SK-N-SH (cell line): Measurements from ENCODE around the gene TMIGD2. TPM values are rescaled to one million over a fixed set of nuclear protein-coding genes. Genes with fewer than 3 reads are reported as not detected.

Source experiments
- CTCF ChIA-PET: fragments of 300-600, 350-600 bp; formaldehyde crosslinking; extraction: SDS; loops from one replicate; lab custom pipeline; 2021; lab: Yijun Ruan, JAX
- POLR2A ChIA-PET: fragments of 350-600 bp; sonication (Branson Sonifier 250); formaldehyde crosslinking; extraction: SDS; loops from one replicate; lab custom pipeline; 2020; ENCODE audit warnings: antibody characterized with exemption, inconsistent platforms; lab: Yijun Ruan, JAX
- DNase-seq: peaks from one replicate; pipeline ENCODE4 v3.0.0; 2012
- H2AFZ ChIP-seq: fragments of 200-600 bp; sonication (generic); 2 replicates; pipeline ENCODE4 v1.8.1; 2016; ENCODE audit warnings: antibody characterized with exemption, mild to moderate bottlenecking, low read depth
- H3F3A ChIP-seq: fragments of 200-600 bp; sonication (generic); replicated peaks from 2 replicates; pipeline ENCODE3; 2016; ENCODE audit warnings: antibody characterized with exemption, mild to moderate bottlenecking; ENCODE audit not compliant: insufficient read depth
- H3K27ac ChIP-seq, 2 experiments: fragments of 200-500 bp in 1 of 2; fragments of 200-600 bp in 1 of 2; sonication (Bioruptor generic) in 1 of 2; sonication (generic), shearing (Covaris generic) in 1 of 2; 2 replicates each; pipeline versions ENCODE4 v1.5.1 to v1.6.1; 2014 to 2016; ENCODE audit warnings: low read depth in 2 of 2, inconsistent platforms in 1 of 2, low read length in 1 of 2, mild to moderate bottlenecking in 1 of 2, mixed read lengths in 1 of 2
- H3K27me3 ChIP-seq: fragments of 200-600 bp; sonication (generic), shearing (Covaris generic); 2 replicates; pipeline ENCODE4 v1.6.1; 2016; ENCODE audit warnings: mixed run types; ENCODE audit not compliant: insufficient read depth
- H3K36me3 ChIP-seq, 2 experiments: fragments of 200-500 bp in 1 of 2; fragments of 200-600 bp in 1 of 2; sonication (Bioruptor generic) in 1 of 2; sonication (generic) in 1 of 2; replicated peaks in 1 of 2; 2 replicates each; pipeline versions ENCODE3 to v1.5.1; 2014 to 2016; ENCODE audit warnings: low read length in 1 of 2, mild to moderate bottlenecking in 1 of 2; ENCODE audit not compliant: insufficient read depth in 2 of 2, control insufficient read depth in 1 of 2
- H3K4me1 ChIP-seq, 2 experiments: fragments of 200-500 bp in 1 of 2; fragments of 200-600 bp in 1 of 2; sonication (Bioruptor generic) in 1 of 2; sonication (generic), shearing (Covaris generic) in 1 of 2; 2 replicates each; pipeline versions ENCODE4 v1.5.1 to v1.6.1; 2014 to 2016; ENCODE audit warnings: low read depth in 1 of 2, low read length in 1 of 2, mixed run types in 1 of 2; ENCODE audit not compliant: insufficient read depth in 2 of 2, control insufficient read depth in 1 of 2
- H3K4me2 ChIP-seq: fragments of 200-600 bp; sonication (generic), shearing (Covaris generic); 2 replicates; pipeline ENCODE4 v1.6.1; 2017; ENCODE audit warnings: mixed run types
- H3K4me3 ChIP-seq, 2 experiments: fragments of 200-500 bp in 1 of 2; fragments of 200-600 bp in 1 of 2; sonication (Bioruptor generic) in 1 of 2; sonication (generic), shearing (Covaris generic) in 1 of 2; 2 replicates each; pipeline versions ENCODE4 v1.5.1 to v1.8.1; 2014 to 2016; ENCODE audit warnings: low read depth in 2 of 2, inconsistent platforms in 1 of 2, low read length in 1 of 2, mild to moderate bottlenecking in 1 of 2, mixed read lengths in 1 of 2, moderate library complexity in 1 of 2
- H3K79me2 ChIP-seq: fragments of 200-600 bp; sonication (generic); 2 replicates; pipeline ENCODE4 v1.8.1; 2017; ENCODE audit warnings: mild to moderate bottlenecking; ENCODE audit not compliant: insufficient read depth
- H3K9ac ChIP-seq: fragments of 200-600 bp; sonication (generic); 2 replicates; pipeline ENCODE4 v1.6.1; 2017; ENCODE audit warnings: mixed run types
- H3K9me2 ChIP-seq: fragments of 200-600 bp; sonication (generic); 2 replicates; pipeline ENCODE4 v1.6.1; 2017; ENCODE audit warnings: mixed run types
- H3K9me3 ChIP-seq: fragments of 200-600 bp; sonication (generic); 2 replicates; pipeline ENCODE4 v1.6.1; 2017; ENCODE audit warnings: mixed run types, mild to moderate bottlenecking, moderate library complexity
- H4K20me1 ChIP-seq: fragments of 200-600 bp; sonication (generic); 2 replicates; pipeline ENCODE4 v1.6.1; 2017; ENCODE audit warnings: mild to moderate bottlenecking, mixed run types; ENCODE audit not compliant: insufficient read depth
- CHD2 ChIP-seq: fragments of 150-350 bp; IDR thresholded peaks from 2 replicates; pipeline ENCODE4 v1.6.1; 2018; ENCODE audit warnings: low read length; ENCODE audit not compliant: partially characterized antibody
- FOSL2 ChIP-seq: IDR thresholded peaks from 2 replicates; pipeline ENCODE4 v1.4.0; 2012; ENCODE audit warnings: low read depth, mild to moderate bottlenecking, moderate library complexity, borderline replicate concordance
- FOXJ3 ChIP-seq: sonication (generic); formaldehyde crosslinking; IDR thresholded peaks from 2 replicates; pipeline ENCODE4 v1.5.1; 2020; ENCODE audit warnings: mild to moderate bottlenecking, missing genetic modification reagents
- FOXM1 ChIP-seq: IDR thresholded peaks from 2 replicates; pipeline ENCODE4 v1.4.0; 2012; ENCODE audit warnings: low read depth, mild to moderate bottlenecking
- GATA2 ChIP-seq: sonication (generic); formaldehyde crosslinking; IDR thresholded peaks from 2 replicates; pipeline ENCODE4 v1.5.0; 2020; ENCODE audit warnings: mild to moderate bottlenecking, missing genetic modification reagents
- JUND ChIP-seq: IDR thresholded peaks from 2 replicates; pipeline ENCODE4 v1.4.0; 2012
- MEF2A ChIP-seq: IDR thresholded peaks from 2 replicates; pipeline ENCODE4 v1.4.0; 2012; ENCODE audit warnings: low read depth, borderline replicate concordance
- MXI1 ChIP-seq: IDR thresholded peaks from 2 replicates; pipeline ENCODE4 v1.6.1; 2012; ENCODE audit warnings: mild to moderate bottlenecking, low read depth, low read length, improper control_type of control experiment
- NFIC ChIP-seq: IDR thresholded peaks from 2 replicates; pipeline ENCODE4 v1.4.0; 2012; ENCODE audit warnings: borderline replicate concordance
- NRF1 ChIP-seq: IDR thresholded peaks from 2 replicates; pipeline ENCODE4 v1.6.1; 2012; ENCODE audit warnings: low read depth, mild to moderate bottlenecking, low read length
- PBX3 ChIP-seq: IDR thresholded peaks from 2 replicates; pipeline ENCODE4; 2012
- POLR2AphosphoS5 ChIP-seq: IDR thresholded peaks from 2 replicates; pipeline ENCODE4 v1.6.1; 2012; ENCODE audit warnings: low read depth, low read length
- RAD21 ChIP-seq: IDR thresholded peaks from 2 replicates; pipeline ENCODE4 v1.6.1; 2012; ENCODE audit warnings: mild to moderate bottlenecking, low read length
- RFX5 ChIP-seq: IDR thresholded peaks from 2 replicates; pipeline ENCODE4 v1.6.1; 2012; ENCODE audit warnings: mild to moderate bottlenecking, improper control_type of control experiment, low read length
- RXRA ChIP-seq: IDR thresholded peaks from 2 replicates; pipeline ENCODE4 v1.4.0; 2012; ENCODE audit warnings: low read depth, mild to moderate bottlenecking, borderline replicate concordance
- SIN3A ChIP-seq: IDR thresholded peaks from 2 replicates; pipeline ENCODE4 v1.6.1; 2012; ENCODE audit warnings: low read depth, mild to moderate bottlenecking, low read length, moderate library complexity, borderline replicate concordance
- TEAD4 ChIP-seq: IDR thresholded peaks from 2 replicates; pipeline ENCODE4 v1.4.0; 2012; ENCODE audit warnings: mild to moderate bottlenecking, borderline replicate concordance; ENCODE audit not compliant: insufficient read depth
- USF2 ChIP-seq: fragments of 150-350 bp; IDR thresholded peaks from 2 replicates; pipeline ENCODE4 v1.6.1; 2017; ENCODE audit warnings: antibody characterized with exemption, low read length, low read depth, borderline replicate concordance
- WGBS: methylation state at CpG from one replicate; pipeline ENCODE4 v1.1.6; 2017; ENCODE audit warnings: low lambda C conversion rate; 5-methylcytosine and 5-hydroxymethylcytosine counted together
- polyA plus RNA-seq, 3 experiments: library from polyadenylated mRNA; depleted of rRNA; stranded (reverse); fragments of >200 nt; gene quantifications; 2 replicates each; pipeline ENCODE4 v1.2.3, GENCODE V29; 2012
- TF ChIP-seq, protein P1 (sequence below): IDR thresholded peaks from 2 replicates; pipeline ENCODE4 v1.4.0; 2012; ENCODE audit warnings: low read depth, borderline replicate concordance
- TF ChIP-seq, protein P2 (sequence below): fragments of 200-600 bp; sonication (generic); IDR thresholded peaks from 2 replicates; pipeline ENCODE4 v1.6.1; 2017; ENCODE audit warnings: antibody characterized with exemption, mild to moderate bottlenecking, moderate library complexity
- TF ChIP-seq, protein P3 (sequence below): IDR thresholded peaks from 2 replicates; pipeline ENCODE4 v1.4.0; 2012; ENCODE audit warnings: low read depth, borderline replicate concordance

The TMIGD2 gene
- polyA plus RNA-seq, 1 of the 3 experiments (the other 2 are of a cell fraction) = not detected

- WGBS = 5% methylated on average over 32 of the region's 44 CpGs
- TF ChIP-seq FOXJ3 = peak; percentile 42; the same call in 1 of the 2 replicates
- TF ChIP-seq POLR2AphosphoS5 = no peak
- TF ChIP-seq FOSL2 = no peak
- TF ChIP-seq NRF1 = no peak
- TF ChIP-seq PBX3 = no peak
- peak; percentile 55 for TF ChIP-seq MXI1
- TF ChIP-seq FOXM1 = no peak
- TF ChIP-seq JUND = no peak
- TF ChIP-seq, protein P1, sequence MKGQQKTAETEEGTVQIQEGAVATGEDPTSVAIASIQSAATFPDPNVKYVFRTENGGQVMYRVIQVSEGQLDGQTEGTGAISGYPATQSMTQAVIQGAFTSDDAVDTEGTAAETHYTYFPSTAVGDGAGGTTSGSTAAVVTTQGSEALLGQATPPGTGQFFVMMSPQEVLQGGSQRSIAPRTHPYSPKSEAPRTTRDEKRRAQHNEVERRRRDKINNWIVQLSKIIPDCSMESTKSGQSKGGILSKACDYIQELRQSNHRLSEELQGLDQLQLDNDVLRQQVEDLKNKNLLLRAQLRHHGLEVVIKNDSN = no peak
- TF ChIP-seq, protein P2, sequence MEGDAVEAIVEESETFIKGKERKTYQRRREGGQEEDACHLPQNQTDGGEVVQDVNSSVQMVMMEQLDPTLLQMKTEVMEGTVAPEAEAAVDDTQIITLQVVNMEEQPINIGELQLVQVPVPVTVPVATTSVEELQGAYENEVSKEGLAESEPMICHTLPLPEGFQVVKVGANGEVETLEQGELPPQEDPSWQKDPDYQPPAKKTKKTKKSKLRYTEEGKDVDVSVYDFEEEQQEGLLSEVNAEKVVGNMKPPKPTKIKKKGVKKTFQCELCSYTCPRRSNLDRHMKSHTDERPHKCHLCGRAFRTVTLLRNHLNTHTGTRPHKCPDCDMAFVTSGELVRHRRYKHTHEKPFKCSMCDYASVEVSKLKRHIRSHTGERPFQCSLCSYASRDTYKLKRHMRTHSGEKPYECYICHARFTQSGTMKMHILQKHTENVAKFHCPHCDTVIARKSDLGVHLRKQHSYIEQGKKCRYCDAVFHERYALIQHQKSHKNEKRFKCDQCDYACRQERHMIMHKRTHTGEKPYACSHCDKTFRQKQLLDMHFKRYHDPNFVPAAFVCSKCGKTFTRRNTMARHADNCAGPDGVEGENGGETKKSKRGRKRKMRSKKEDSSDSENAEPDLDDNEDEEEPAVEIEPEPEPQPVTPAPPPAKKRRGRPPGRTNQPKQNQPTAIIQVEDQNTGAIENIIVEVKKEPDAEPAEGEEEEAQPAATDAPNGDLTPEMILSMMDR = no peak
- no peak for TF ChIP-seq TEAD4
- TF ChIP-seq USF2 = no peak
- TF ChIP-seq, protein P3, sequence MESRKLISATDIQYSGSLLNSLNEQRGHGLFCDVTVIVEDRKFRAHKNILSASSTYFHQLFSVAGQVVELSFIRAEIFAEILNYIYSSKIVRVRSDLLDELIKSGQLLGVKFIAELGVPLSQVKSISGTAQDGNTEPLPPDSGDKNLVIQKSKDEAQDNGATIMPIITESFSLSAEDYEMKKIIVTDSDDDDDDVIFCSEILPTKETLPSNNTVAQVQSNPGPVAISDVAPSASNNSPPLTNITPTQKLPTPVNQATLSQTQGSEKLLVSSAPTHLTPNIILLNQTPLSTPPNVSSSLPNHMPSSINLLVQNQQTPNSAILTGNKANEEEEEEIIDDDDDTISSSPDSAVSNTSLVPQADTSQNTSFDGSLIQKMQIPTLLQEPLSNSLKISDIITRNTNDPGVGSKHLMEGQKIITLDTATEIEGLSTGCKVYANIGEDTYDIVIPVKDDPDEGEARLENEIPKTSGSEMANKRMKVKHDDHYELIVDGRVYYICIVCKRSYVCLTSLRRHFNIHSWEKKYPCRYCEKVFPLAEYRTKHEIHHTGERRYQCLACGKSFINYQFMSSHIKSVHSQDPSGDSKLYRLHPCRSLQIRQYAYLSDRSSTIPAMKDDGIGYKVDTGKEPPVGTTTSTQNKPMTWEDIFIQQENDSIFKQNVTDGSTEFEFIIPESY = no peak
- TF ChIP-seq MEF2A = no peak
- no peak for TF ChIP-seq RXRA
- no peak for TF ChIP-seq NFIC
- TF ChIP-seq GATA2 = peak; percentile 95
- no peak for TF ChIP-seq RAD21
- no peak for TF ChIP-seq RFX5
- TF ChIP-seq SIN3A = no peak
- peak; percentile 91 for TF ChIP-seq CHD2
Observed at GRCh38 chr19:4278419-4279266, 23.5 kb downstream of the TMIGD2 start, which contains the start of gene SHD. Gene SHD, plus strand, starts transcription at chr19:4279266. Its CDS starts 798 bp downstream, at chr19:4280064.

More at GRCh38 chr19:4278419-4279266, 23.5 kb downstream of the TMIGD2 start, which contains the start of gene SHD:
- ChIA-PET POLR2A (interaction anchor here (0.8 to 3.3 kb wide), 7 partner anchors 11 to 65 kb away, joined by 3 to 32 read pairs (median 4); partner anchors contain the start of genes MPND and YJU2), CTCF (interaction anchor here (0.5 to 7.0 kb wide), 13 partner anchors 10 to 1509 kb away, joined by 3 to 60 read pairs (median 3); partner anchors contain the start of genes MPND and SH3GL1)
- DNase-seq = peak; percentile 92
- Histone ChIP-seq H4K20me1 (no peaks in the 10 kb centered on the region), H2AFZ (no peak within 1 kb of the TSS), H3K36me3 (no peaks in the 10 kb centered on the region), H3K4me1 (peaks cover 0 to 12% of the 10 kb centered on the region in 2 experiments; a peak in 1 of 4 replicates), H3F3A (no peaks in the 10 kb centered on the region), H3K9me2 (no peaks in the 10 kb centered on the region), H3K9ac (no peak within 1 kb of the TSS), H3K4me2 (peak within 1 kb of the TSS; percentile 69; the same call in 1 of the 2 replicates), H3K27me3 (peaks cover 12% of the 10 kb centered on the region), H3K79me2 (no peaks in the 10 kb centered on the region), H3K4me3 (peak within 1 kb of the TSS; percentile 49 to 50; a peak in 3 of 4 replicates), H3K9me3 (no peaks in the 10 kb centered on the region), H3K27ac (peak within 1 kb of the TSS; percentile 50 to 99; a peak in 3 of 4 replicates)
